ENCODE results near the gene ACOX1.

Gene ACOX1

GRCh38 chr17:75931062-75931461 lies 47.9 kb downstream of the ACOX1 start:
- DNase-seq, result no peak

GRCh38 chr17:75927286-75927922 lies 51.6 kb downstream of the ACOX1 start:
- no peak for DNase-seq

- no peak for DNase-seq
Measured at GRCh38 chr17:75926456-75926855, 52.5 kb downstream of the ACOX1 start.

GRCh38 chr17:75925912-75926311 lies 53.1 kb downstream of the ACOX1 start:
- DNase-seq, result no peak

GRCh38 chr17:75925103-75925502 lies 53.9 kb downstream of the ACOX1 start:
- no peak for DNase-seq

GRCh38 chr17:75922963-75923874 lies 55.7 kb downstream of the ACOX1 start:
- no peak for DNase-seq

- no peak for DNase-seq
Measured at GRCh38 chr17:75922173-75922961, 56.6 kb downstream of the ACOX1 start.

GRCh38 chr17:75921596-75921995 lies 57.4 kb downstream of the ACOX1 start:
- no peak for DNase-seq

- no peak for DNase-seq
Measured at GRCh38 chr17:75920045-75920560, 58.9 kb downstream of the ACOX1 start.

GRCh38 chr17:75919611-75920010 lies 59.4 kb downstream of the ACOX1 start:
- no peak for DNase-seq

GRCh38 chr17:75917917-75918445 lies 61.0 kb downstream of the ACOX1 start:
- no peak for DNase-seq

- DNase-seq, result peak; percentile 15
Measured at GRCh38 chr17:75917141-75917916, 61.6 kb downstream of the ACOX1 start.

GRCh38 chr17:75915268-75915667 lies 63.7 kb downstream of the ACOX1 start:
- DNase-seq, result no peak

- DNase-seq, result no peak
Measured at GRCh38 chr17:75914643-75915267, 64.2 kb downstream of the ACOX1 start.

GRCh38 chr17:75913537-75914210 lies 65.3 kb downstream of the ACOX1 start:
- DNase-seq, result peak; percentile 54

GRCh38 chr17:75910699-75911098 lies 68.3 kb downstream of the ACOX1 start:
- peak; percentile 83 for DNase-seq

- peak; percentile 90 for DNase-seq
Measured at GRCh38 chr17:75909812-75910274, 69.1 kb downstream of the ACOX1 start.

- DNase-seq, result peak; percentile 95
Measured at GRCh38 chr17:75909051-75909811, 69.7 kb downstream of the ACOX1 start.

GRCh38 chr17:75908201-75908600 lies 70.8 kb downstream of the ACOX1 start:
- peak; percentile 84 for DNase-seq
